ENCODE data around the gene CHMP1B.
"Not testable (repeated sequence)": the region's sequence is repeated elsewhere in the genome, so short reads cannot be mapped to it uniquely, and the experiment has no call there.

The CHMP1B gene

DNA sequence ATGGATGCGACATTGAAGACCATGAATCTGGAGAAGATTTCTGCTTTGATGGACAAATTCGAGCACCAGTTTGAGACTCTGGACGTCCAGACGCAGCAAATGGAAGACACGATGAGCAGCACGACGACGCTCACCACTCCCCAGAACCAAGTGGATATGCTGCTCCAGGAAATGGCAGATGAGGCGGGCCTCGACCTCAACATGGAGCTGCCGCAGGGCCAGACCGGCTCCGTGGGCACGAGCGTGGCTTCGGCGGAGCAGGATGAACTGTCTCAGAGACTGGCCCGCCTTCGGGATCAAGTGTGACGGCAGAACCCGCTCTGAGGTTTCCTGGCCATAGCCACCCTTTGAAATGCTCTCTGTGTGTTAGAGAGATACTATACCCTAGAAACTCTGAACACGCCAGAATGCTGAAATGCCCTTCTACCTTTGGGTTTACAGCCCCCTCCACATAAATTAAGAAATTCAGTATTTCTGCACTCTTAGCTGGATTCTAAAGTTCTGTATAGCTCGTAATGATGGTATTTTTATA is 659 bp downstream of the CHMP1B start:
- no peak for DNase-seq (ENCODE audit: low spot score)
- in situ Hi-C loops (cut with MboI; ENCODE audit: low pct_unique_long_range_greater_than_20kb, low sequenced_read_pairs, unreplicated experiment), result no loop called here
- no peak for TF ChIP-seq CTCF (IDR thresholded peaks at IDR 0.05; ENCODE audit: extremely low read depth, insufficient read depth, missing control alignments)

GRCh38 chr18:11854554-11854953 is 3.3 kb downstream of the CHMP1B start:
- in situ Hi-C loops (cut with MboI; ENCODE audit: low pct_unique_long_range_greater_than_20kb, low sequenced_read_pairs, unreplicated experiment), result not testable (repeated sequence)

GRCh38 chr18:11857177-11857887 is 6.1 kb downstream of the CHMP1B start:
- in situ Hi-C loops (cut with MboI; ENCODE audit: low pct_unique_long_range_greater_than_20kb, low sequenced_read_pairs, unreplicated experiment), result no loop called here
- no peak for TF ChIP-seq CTCF (IDR thresholded peaks at IDR 0.05; ENCODE audit: extremely low read depth, insufficient read depth, missing control alignments)
- no peak for DNase-seq (ENCODE audit: low spot score)

More at GRCh38 chr18:11854554-11854953, 3.3 kb downstream of the CHMP1B start:
- DNase-seq (ENCODE audit: low spot score), result not testable (repeated sequence)

GRCh38 chr18:11859282-11859830 is 8.1 kb downstream of the CHMP1B start:
- TF ChIP-seq CTCF (IDR thresholded peaks at IDR 0.05; ENCODE audit: extremely low read depth, insufficient read depth, missing control alignments), result no peak
- in situ Hi-C loops (cut with MboI; ENCODE audit: low pct_unique_long_range_greater_than_20kb, low sequenced_read_pairs, unreplicated experiment), result no loop called here
- DNase-seq (ENCODE audit: low spot score), result no peak

GRCh38 chr18:11859903-11860407 is 8.7 kb downstream of the CHMP1B start:
- in situ Hi-C loops (cut with MboI; ENCODE audit: low pct_unique_long_range_greater_than_20kb, low sequenced_read_pairs, unreplicated experiment), result no loop called here
- no peak for DNase-seq (ENCODE audit: low spot score)
- TF ChIP-seq CTCF (IDR thresholded peaks at IDR 0.05; ENCODE audit: extremely low read depth, insufficient read depth, missing control alignments), result no peak

- TF ChIP-seq CTCF (IDR thresholded peaks at IDR 0.05; ENCODE audit: extremely low read depth, insufficient read depth, missing control alignments), result no peak
- no peak for DNase-seq (ENCODE audit: low spot score)
- in situ Hi-C loops (cut with MboI; ENCODE audit: low pct_unique_long_range_greater_than_20kb, low sequenced_read_pairs, unreplicated experiment), result no loop called here
These were observed 9.6 kb downstream of the CHMP1B start for GRCh38 chr18:11860594-11861450.

Data from GM13977 (cell line).